HG03280 (cell line): ENCODE measurements around the gene FGD4.
"Not testable (repeated sequence)": the region's sequence is repeated elsewhere in the genome, so short reads cannot be mapped to it uniquely, and the experiment has no call there.

Experiments
- ATAC-seq: cut with Tn5 transposase; IDR thresholded peaks from one replicate; pipeline ENCODE4 v1.9.1; 2021; ENCODE audit warnings: mild to moderate bottlenecking, moderate library complexity; ENCODE audit not compliant: unreplicated experiment

Gene FGD4

GRCh38 chr12:32551058-32551457, 151.7 kb downstream of the FGD4 start:
- no peak for ATAC-seq

GRCh38 chr12:32558903-32559302, 159.5 kb downstream of the FGD4 start:
- ATAC-seq = peak; percentile 98

GRCh38 chr12:32559434-32559833, 160.1 kb downstream of the FGD4 start:
- no peak for ATAC-seq

- no peak for ATAC-seq
These were observed 161.2 kb downstream of the FGD4 start for GRCh38 chr12:32560520-32560919.

- no peak for ATAC-seq
These were observed 162.6 kb downstream of the FGD4 start for GRCh38 chr12:32561931-32562341.

- not testable (repeated sequence) for ATAC-seq
These were observed 163.1 kb downstream of the FGD4 start for GRCh38 chr12:32562413-32562812.

- no peak for ATAC-seq
These were observed 167.4 kb downstream of the FGD4 start for GRCh38 chr12:32566663-32567295.

- ATAC-seq = no peak
These were observed 167.9 kb downstream of the FGD4 start for GRCh38 chr12:32567296-32567674.

- ATAC-seq = no peak
These were observed 168.9 kb downstream of the FGD4 start for GRCh38 chr12:32568228-32568627.

GRCh38 chr12:32569259-32569658, 169.9 kb downstream of the FGD4 start:
- ATAC-seq = no peak

- ATAC-seq = no peak
These were observed 175.2 kb downstream of the FGD4 start for GRCh38 chr12:32574585-32574984.

GRCh38 chr12:32577328-32577727, 178.0 kb downstream of the FGD4 start:
- ATAC-seq = no peak

GRCh38 chr12:32583534-32583933, 184.2 kb downstream of the FGD4 start:
- no peak for ATAC-seq

- ATAC-seq = no peak
These were observed 186.3 kb downstream of the FGD4 start for GRCh38 chr12:32585680-32586079.

GRCh38 chr12:32586390-32586789, 187.0 kb downstream of the FGD4 start:
- ATAC-seq = no peak

- ATAC-seq = no peak
These were observed 188.5 kb downstream of the FGD4 start for GRCh38 chr12:32587581-32588495.

GRCh38 chr12:32588604-32589003, 189.2 kb downstream of the FGD4 start:
- ATAC-seq = no peak

- ATAC-seq = no peak
These were observed 190.0 kb downstream of the FGD4 start for GRCh38 chr12:32589165-32589865.

GRCh38 chr12:32595251-32595650, 195.9 kb downstream of the FGD4 start:
- ATAC-seq = no peak

- no peak for ATAC-seq
These were observed 196.7 kb downstream of the FGD4 start for GRCh38 chr12:32596030-32596429.

GRCh38 chr12:32598688-32599087, 199.3 kb downstream of the FGD4 start:
- no peak for ATAC-seq

GRCh38 chr12:32600681-32601080, 201.3 kb downstream of the FGD4 start:
- ATAC-seq = no peak
